K562 (cell line): ENCODE results near the gene RNPEPL1. TPM values are rescaled to one million over a fixed set of nuclear protein-coding genes. Genes with fewer than 3 reads are reported as not detected.

Experiments
- ATF3 ChIP-seq, 2 experiments: fragments of 450-650 bp in 1 of 2; sonication (generic) in 1 of 2; formaldehyde crosslinking in 1 of 2; IDR thresholded peaks in 1 of 2; conservative IDR thresholded peaks in 1 of 2; 2 replicates each; pipeline versions ENCODE4 v1.6.1 to v1.8.1; 2016 to 2023; ENCODE audit warnings: mild to moderate bottlenecking in 2 of 2, moderate library complexity in 2 of 2, inconsistent platforms in 1 of 2, missing genetic modification reagents in 1 of 2
- CBX5 ChIP-seq: IDR thresholded peaks from 2 replicates; pipeline ENCODE4 v1.6.1; 2014; ENCODE audit warnings: low read depth, borderline replicate concordance
- ELK3 ChIP-seq: fragments of 450-650 bp; formaldehyde crosslinking; IDR thresholded peaks from 2 replicates; pipeline ENCODE4 v1.4.0; 2020; ENCODE audit warnings: mild to moderate bottlenecking
- FOXJ2 ChIP-seq: fragments of 200-800 bp; sonication (Bioruptor generic); IDR thresholded peaks from 2 replicates; pipeline ENCODE4 v1.6.1; 2016; ENCODE audit warnings: missing genetic modification characterization, missing compliant biosample characterization
- FOXK1 ChIP-seq: sonication (generic); formaldehyde crosslinking; IDR thresholded peaks from 2 replicates; pipeline ENCODE4 v1.8.0; 2022; ENCODE audit warnings: missing genetic modification reagents, mild to moderate bottlenecking, borderline replicate concordance
- MCM5 ChIP-seq: fragments of 450-650 bp; IDR thresholded peaks from 2 replicates; pipeline ENCODE4 v1.6.1; 2016; ENCODE audit warnings: low read depth
- NBN ChIP-seq: fragments of 450-650 bp; IDR thresholded peaks from 2 replicates; pipeline ENCODE4 v1.6.1; 2016; ENCODE audit warnings: low read depth, mild to moderate bottlenecking
- NCOR1 ChIP-seq: fragments of 450-650 bp; IDR thresholded peaks from 2 replicates; pipeline ENCODE4 v1.6.1; 2016; ENCODE audit warnings: mild to moderate bottlenecking, moderate library complexity
- PHB ChIP-seq: fragments of 250-450 bp; sonication (Bioruptor Pico); IDR thresholded peaks from 2 replicates; pipeline ENCODE4 v1.5.0; 2021
- SRSF9 ChIP-seq: fragments of 200-400 bp; formaldehyde crosslinking; IDR thresholded peaks from 2 replicates; pipeline ENCODE4 v1.6.1; 2017; ENCODE audit warnings: low read depth, low read length, borderline replicate concordance
- TAF1 ChIP-seq: IDR thresholded peaks from 2 replicates; pipeline ENCODE4 v1.6.1; 2011; ENCODE audit warnings: mild to moderate bottlenecking, low read length, moderate library complexity; ENCODE audit not compliant: insufficient read depth, control insufficient read depth, severe bottlenecking; ENCODE audit errors: extremely low read depth
- ZNF408 ChIP-seq: fragments of 250-450 bp; sonication (Bioruptor Pico); IDR thresholded peaks from 2 replicates; pipeline ENCODE4 v1.4.0; 2020; ENCODE audit warnings: low read depth, mild to moderate bottlenecking, moderate library complexity
- ZNF445 ChIP-seq: fragments of 250-450 bp; sonication (Bioruptor Pico); IDR thresholded peaks from 2 replicates; pipeline ENCODE4 v1.4.0; 2020; ENCODE audit warnings: low read depth, mild to moderate bottlenecking, moderate library complexity
- ZNF668 ChIP-seq: fragments of 250-450 bp; sonication (Bioruptor Pico); IDR thresholded peaks from 2 replicates; pipeline ENCODE4 v1.8.0; 2022; ENCODE audit warnings: mild to moderate bottlenecking, inconsistent platforms
- polyA plus RNA-seq, 8 experiments: library from polyadenylated mRNA; depleted of rRNA in 4 of 8; stranded (reverse) in 5 of 8; unstranded in 3 of 8; fragments of >200 nt; fragmentation: Nextera tagmentation in 2 of 8; fragmentation: Illumina TruSeq in 1 of 8; extraction: Ambion mirVana in 2 of 8; extraction: Trizol in 1 of 8; gene quantifications; 2 replicates each; pipeline versions ENCODE4 v1.2.1 to v1.2.3, GENCODE V29; 2011 to 2014; ENCODE audit warnings: inconsistent platforms in 1 of 8, missing spikeins in 1 of 8
- total RNA-seq, 7 experiments: library from RNA; depleted of rRNA in 6 of 7; stranded (reverse); fragments of >200 nt in 6 of 7; fragmentation: Illumina TruSeq in 2 of 7; extraction: Trizol in 2 of 7; gene quantifications; 2 replicates each; pipeline versions ENCODE4 v1.2.1 to v1.2.3, GENCODE V29; 2011 to 2021; ENCODE audit warnings: low replicate concordance in 1 of 7
- TF ChIP-seq, protein P1 (sequence below): fragments of 200-600 bp; sonication (generic); IDR thresholded peaks from one replicate; pipeline ENCODE4 v1.6.1; 2012; ENCODE audit warnings: mild to moderate bottlenecking, low read depth, low read length, inconsistent platforms

The RNPEPL1 gene
- total and polyA plus RNA-seq, 9 of the 15 experiments (the other 6 are each of a cell fraction or from before 2014, with no cell fraction given), result 0.07 to 38.7 (median 5.6) TPM

DNA sequence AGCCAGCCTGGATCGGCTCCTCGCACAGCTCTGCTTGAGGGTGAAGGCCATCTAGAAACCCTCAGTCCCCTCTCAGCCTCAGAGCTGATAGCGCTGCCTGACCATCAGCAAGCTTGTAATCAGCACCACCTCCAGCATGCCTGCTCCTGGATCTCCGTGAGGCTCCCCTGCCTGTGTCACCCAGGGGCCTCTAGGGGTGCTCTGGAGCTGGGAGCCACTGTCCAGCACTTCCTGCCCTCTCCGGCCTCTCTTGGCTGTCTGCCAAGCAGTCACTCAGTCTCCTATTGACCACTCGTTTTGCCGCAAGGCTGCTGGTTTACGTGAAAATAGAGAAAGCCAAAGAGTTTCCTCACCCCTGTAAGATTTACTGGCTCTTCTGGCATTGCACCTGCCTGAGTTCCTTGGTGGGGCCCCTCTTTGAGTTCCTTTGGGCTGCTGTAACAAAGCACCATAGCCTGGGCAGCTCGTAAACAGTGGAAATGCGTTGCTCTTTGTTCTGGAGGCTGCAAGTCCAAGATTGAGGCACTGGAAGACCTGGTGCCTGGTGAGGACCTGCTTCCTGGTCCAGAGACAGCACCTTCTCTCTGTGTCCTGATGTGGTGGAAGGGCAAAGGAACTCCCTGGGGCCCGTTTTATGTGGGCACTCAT lies 36.1 kb downstream of the RNPEPL1 start (continued):
- TF ChIP-seq TAF1 (peak; percentile 32), MCM5 (no peak), ELK3 (CRISPR knock-in tag) (no peak), ZNF408 (CRISPR knock-in tag) (no peak), CBX5 (no peak), SRSF9 (no peak), NBN (no peak), ZNF445 (no peak), NCOR1 (no peak; the same call in 1 of the 2 replicates), FOXJ2 (tag) (no peak), ATF3 (IDR thresholded peaks at IDR 0.05) (no peak), ATF3 (CRISPR knock-in tag; conservative IDR thresholded peaks at IDR 0.05) (no peak), PHB (CRISPR knock-in tag) (no peak), ZNF668 (CRISPR knock-in tag) (no peak), FOXK1 (CRISPR knock-in tag) (no peak)
- TF ChIP-seq, protein P1, sequence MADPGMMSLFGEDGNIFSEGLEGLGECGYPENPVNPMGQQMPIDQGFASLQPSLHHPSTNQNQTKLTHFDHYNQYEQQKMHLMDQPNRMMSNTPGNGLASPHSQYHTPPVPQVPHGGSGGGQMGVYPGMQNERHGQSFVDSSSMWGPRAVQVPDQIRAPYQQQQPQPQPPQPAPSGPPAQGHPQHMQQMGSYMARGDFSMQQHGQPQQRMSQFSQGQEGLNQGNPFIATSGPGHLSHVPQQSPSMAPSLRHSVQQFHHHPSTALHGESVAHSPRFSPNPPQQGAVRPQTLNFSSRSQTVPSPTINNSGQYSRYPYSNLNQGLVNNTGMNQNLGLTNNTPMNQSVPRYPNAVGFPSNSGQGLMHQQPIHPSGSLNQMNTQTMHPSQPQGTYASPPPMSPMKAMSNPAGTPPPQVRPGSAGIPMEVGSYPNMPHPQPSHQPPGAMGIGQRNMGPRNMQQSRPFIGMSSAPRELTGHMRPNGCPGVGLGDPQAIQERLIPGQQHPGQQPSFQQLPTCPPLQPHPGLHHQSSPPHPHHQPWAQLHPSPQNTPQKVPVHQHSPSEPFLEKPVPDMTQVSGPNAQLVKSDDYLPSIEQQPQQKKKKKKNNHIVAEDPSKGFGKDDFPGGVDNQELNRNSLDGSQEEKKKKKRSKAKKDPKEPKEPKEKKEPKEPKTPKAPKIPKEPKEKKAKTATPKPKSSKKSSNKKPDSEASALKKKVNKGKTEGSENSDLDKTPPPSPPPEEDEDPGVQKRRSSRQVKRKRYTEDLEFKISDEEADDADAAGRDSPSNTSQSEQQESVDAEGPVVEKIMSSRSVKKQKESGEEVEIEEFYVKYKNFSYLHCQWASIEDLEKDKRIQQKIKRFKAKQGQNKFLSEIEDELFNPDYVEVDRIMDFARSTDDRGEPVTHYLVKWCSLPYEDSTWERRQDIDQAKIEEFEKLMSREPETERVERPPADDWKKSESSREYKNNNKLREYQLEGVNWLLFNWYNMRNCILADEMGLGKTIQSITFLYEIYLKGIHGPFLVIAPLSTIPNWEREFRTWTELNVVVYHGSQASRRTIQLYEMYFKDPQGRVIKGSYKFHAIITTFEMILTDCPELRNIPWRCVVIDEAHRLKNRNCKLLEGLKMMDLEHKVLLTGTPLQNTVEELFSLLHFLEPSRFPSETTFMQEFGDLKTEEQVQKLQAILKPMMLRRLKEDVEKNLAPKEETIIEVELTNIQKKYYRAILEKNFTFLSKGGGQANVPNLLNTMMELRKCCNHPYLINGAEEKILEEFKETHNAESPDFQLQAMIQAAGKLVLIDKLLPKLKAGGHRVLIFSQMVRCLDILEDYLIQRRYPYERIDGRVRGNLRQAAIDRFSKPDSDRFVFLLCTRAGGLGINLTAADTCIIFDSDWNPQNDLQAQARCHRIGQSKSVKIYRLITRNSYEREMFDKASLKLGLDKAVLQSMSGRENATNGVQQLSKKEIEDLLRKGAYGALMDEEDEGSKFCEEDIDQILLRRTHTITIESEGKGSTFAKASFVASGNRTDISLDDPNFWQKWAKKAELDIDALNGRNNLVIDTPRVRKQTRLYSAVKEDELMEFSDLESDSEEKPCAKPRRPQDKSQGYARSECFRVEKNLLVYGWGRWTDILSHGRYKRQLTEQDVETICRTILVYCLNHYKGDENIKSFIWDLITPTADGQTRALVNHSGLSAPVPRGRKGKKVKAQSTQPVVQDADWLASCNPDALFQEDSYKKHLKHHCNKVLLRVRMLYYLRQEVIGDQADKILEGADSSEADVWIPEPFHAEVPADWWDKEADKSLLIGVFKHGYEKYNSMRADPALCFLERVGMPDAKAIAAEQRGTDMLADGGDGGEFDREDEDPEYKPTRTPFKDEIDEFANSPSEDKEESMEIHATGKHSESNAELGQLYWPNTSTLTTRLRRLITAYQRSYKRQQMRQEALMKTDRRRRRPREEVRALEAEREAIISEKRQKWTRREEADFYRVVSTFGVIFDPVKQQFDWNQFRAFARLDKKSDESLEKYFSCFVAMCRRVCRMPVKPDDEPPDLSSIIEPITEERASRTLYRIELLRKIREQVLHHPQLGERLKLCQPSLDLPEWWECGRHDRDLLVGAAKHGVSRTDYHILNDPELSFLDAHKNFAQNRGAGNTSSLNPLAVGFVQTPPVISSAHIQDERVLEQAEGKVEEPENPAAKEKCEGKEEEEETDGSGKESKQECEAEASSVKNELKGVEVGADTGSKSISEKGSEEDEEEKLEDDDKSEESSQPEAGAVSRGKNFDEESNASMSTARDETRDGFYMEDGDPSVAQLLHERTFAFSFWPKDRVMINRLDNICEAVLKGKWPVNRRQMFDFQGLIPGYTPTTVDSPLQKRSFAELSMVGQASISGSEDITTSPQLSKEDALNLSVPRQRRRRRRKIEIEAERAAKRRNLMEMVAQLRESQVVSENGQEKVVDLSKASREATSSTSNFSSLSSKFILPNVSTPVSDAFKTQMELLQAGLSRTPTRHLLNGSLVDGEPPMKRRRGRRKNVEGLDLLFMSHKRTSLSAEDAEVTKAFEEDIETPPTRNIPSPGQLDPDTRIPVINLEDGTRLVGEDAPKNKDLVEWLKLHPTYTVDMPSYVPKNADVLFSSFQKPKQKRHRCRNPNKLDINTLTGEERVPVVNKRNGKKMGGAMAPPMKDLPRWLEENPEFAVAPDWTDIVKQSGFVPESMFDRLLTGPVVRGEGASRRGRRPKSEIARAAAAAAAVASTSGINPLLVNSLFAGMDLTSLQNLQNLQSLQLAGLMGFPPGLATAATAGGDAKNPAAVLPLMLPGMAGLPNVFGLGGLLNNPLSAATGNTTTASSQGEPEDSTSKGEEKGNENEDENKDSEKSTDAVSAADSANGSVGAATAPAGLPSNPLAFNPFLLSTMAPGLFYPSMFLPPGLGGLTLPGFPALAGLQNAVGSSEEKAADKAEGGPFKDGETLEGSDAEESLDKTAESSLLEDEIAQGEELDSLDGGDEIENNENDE, result no peak
